Nephron (organoid): ENCODE data around the gene FOXC2.

Source experiments
- H3K27ac Mint-ChIP-seq, 3 experiments: 2 replicates each; pipeline ENCODE4 v1.8.0; 2020; ENCODE audit warnings: mixed read lengths in 3 of 3, mild to moderate bottlenecking in 2 of 3, moderate library complexity in 1 of 3
- H3K27me3 Mint-ChIP-seq: 2 replicates; pipeline ENCODE4 v1.8.0; 2021; ENCODE audit warnings: low read depth, mild to moderate bottlenecking, moderate library complexity, mixed read lengths
- H3K36me3 Mint-ChIP-seq: 2 replicates; pipeline ENCODE4 v1.8.0; 2020; ENCODE audit warnings: low read depth, mixed read lengths
- H3K4me1 Mint-ChIP-seq: 2 replicates; pipeline ENCODE4 v1.8.0; 2020; ENCODE audit warnings: mixed read lengths
- H3K4me3 Mint-ChIP-seq, 3 experiments: 2 replicates each; pipeline ENCODE4 v1.8.0; 2020; ENCODE audit warnings: mild to moderate bottlenecking in 3 of 3, mixed read lengths in 3 of 3, moderate library complexity in 2 of 3
- H3K9me3 Mint-ChIP-seq: 2 replicates; pipeline ENCODE4 v1.8.0; 2020; ENCODE audit warnings: mixed read lengths
- CTCF ChIP-seq, 3 experiments: fragments of 200-600 bp; sonication (generic); IDR thresholded peaks; one replicate each; pipeline ENCODE4 v1.5.0; 2021; ENCODE audit warnings: antibody characterized with exemption in 3 of 3; ENCODE audit not compliant: unreplicated experiment in 3 of 3

Gene FOXC2

GRCh38 chr16:86577314-86577971 is 10.8 kb downstream of the FOXC2 start:
- Mint-ChIP-seq H3K27me3 (peaks cover 96% of the 10 kb centered on the region), H3K36me3 (peaks cover 26% of the 10 kb centered on the region), H3K27ac (peak overlapping the region; percentile 92 to 98 (median 97)), H3K4me1 (peaks cover 65% of the 10 kb centered on the region), H3K4me3 (peak overlapping the region; percentile 87 to 92 (median 91)), H3K9me3 (no peaks in the 10 kb centered on the region)
- no peak for TF ChIP-seq CTCF (IDR thresholded peaks at IDR 0.05; ENCODE audit: unreplicated experiment in 3 of 3)

- H3K9me3 Mint-ChIP-seq: no peaks in the 10 kb centered on the region
- H3K4me3 Mint-ChIP-seq: peak within 1 kb of the TSS; percentile 87 to 92 (median 91)
- H3K4me1 Mint-ChIP-seq: peaks cover 63% of the 10 kb centered on the region
- no peak for TF ChIP-seq CTCF (IDR thresholded peaks at IDR 0.05; ENCODE audit: unreplicated experiment in 3 of 3)
- H3K27ac Mint-ChIP-seq: peak within 1 kb of the TSS; percentile 92 to 98 (median 97)
- peaks cover 19% of the 10 kb centered on the region for H3K36me3 Mint-ChIP-seq
- H3K27me3 Mint-ChIP-seq: peaks cover 94% of the 10 kb centered on the region
Measured at GRCh38 chr16:86578061-86578599, 11.5 kb downstream of the FOXC2 start, which contains the start of gene FOXL1. TSS of gene FOXL1 (plus strand) at chr16:86578549. CDS start at chr16:86578724, 175 bp downstream.

DNA sequence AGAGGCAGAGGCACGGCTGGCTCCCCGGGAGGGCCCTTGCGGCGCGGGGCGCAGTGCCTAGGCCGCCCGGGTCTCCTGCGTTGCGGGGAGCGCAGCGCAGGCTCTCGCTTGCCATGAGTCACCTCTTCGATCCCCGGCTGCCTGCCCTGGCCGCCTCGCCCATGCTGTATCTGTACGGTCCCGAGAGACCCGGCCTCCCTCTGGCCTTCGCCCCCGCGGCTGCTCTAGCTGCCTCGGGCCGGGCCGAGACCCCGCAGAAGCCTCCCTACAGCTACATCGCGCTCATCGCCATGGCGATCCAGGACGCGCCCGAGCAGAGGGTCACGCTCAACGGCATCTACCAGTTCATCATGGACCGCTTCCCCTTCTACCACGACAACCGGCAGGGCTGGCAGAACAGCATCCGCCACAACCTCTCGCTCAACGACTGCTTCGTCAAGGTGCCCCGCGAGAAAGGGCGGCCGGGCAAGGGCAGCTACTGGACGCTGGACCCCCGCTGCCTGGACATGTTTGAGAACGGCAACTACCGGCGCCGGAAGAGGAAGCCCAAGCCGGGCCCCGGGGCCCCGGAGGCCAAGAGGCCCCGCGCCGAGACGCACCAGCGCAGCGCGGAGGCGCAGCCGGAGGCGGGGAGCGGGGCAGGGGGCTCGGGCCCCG is 12.1 kb downstream of the FOXC2 start:
- Mint-ChIP-seq H3K4me1 (peaks cover 59% of the 10 kb centered on the region), H3K36me3 (peaks cover 20% of the 10 kb centered on the region), H3K4me3 (peak overlapping the region; percentile 87 to 92 (median 91)), H3K27ac (peak overlapping the region; percentile 92 to 98 (median 97)), H3K27me3 (peaks cover 92% of the 10 kb centered on the region), H3K9me3 (no peaks in the 10 kb centered on the region)
- no peak for TF ChIP-seq CTCF (IDR thresholded peaks at IDR 0.05; ENCODE audit: unreplicated experiment in 3 of 3)

- Mint-ChIP-seq H3K9me3 (no peaks in the 10 kb centered on the region), H3K27ac (peak overlapping the region; percentile 75 to 97 (median 89)), H3K4me3 (peak overlapping the region; percentile 85 to 90 (median 88)), H3K36me3 (peaks cover 15% of the 10 kb centered on the region), H3K27me3 (peaks cover 91% of the 10 kb centered on the region), H3K4me1 (peaks cover 53% of the 10 kb centered on the region)
- TF ChIP-seq CTCF (IDR thresholded peaks at IDR 0.05; ENCODE audit: unreplicated experiment in 3 of 3): no peak
Measured at GRCh38 chr16:86579268-86580062, 12.8 kb downstream of the FOXC2 start.

DNA sequence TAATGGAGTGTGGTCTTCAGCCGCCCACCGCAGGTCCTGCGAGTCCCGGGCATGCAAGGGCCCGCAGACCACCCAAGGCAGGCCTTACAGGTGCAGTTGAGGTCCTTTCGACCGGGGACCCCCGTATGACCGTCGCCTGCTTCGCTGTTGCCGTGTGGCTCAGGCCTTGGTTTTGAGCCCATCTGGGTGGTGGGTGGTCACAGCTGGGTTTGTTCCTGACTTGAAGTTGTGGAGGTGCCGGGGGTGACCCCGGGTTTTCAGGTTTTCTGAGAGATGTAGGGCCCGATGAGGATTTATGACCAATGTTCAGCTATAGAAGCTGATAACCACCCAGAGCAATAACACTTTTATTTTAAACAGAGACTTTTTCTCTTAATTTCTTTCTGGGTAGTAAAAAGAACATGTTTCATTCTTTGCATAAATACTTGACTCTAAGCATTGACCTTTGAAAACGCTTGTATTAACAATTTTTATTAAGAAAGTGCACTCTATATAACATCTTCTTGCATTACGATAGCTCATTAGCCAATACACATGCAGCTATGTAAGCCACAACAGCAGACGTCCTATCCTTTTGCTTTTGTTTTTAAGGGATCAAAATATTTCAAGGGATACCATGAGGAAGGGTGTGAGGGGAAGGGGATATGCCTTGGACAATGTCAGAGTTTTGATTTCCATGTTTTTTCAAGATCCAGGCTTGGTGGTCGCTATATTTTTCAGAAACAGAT is 13.6 kb downstream of the FOXC2 start:
- Mint-ChIP-seq H3K9me3 (no peaks in the 10 kb centered on the region), H3K36me3 (peaks cover 10% of the 10 kb centered on the region), H3K27me3 (peaks cover 83% of the 10 kb centered on the region), H3K4me3 (peak overlapping the region; percentile 85 to 90 (median 88)), H3K4me1 (peaks cover 46% of the 10 kb centered on the region), H3K27ac (peak overlapping the region; percentile 75 to 97 (median 89))
- no peak for TF ChIP-seq CTCF (IDR thresholded peaks at IDR 0.05; ENCODE audit: unreplicated experiment in 3 of 3)
